SK-N-SH (cell line): ENCODE measurements around the gene HIGD1B. TPM values are rescaled to one million over a fixed set of nuclear protein-coding genes. Genes with fewer than 3 reads are reported as not detected.

Experiments used
- CTCF ChIA-PET: fragments of 300-600, 350-600 bp; formaldehyde crosslinking; extraction: SDS; loops from one replicate; lab custom pipeline; 2021; lab: Yijun Ruan, JAX
- POLR2A ChIA-PET: fragments of 350-600 bp; sonication (Branson Sonifier 250); formaldehyde crosslinking; extraction: SDS; loops from one replicate; lab custom pipeline; 2020; ENCODE audit warnings: antibody characterized with exemption, inconsistent platforms; lab: Yijun Ruan, JAX
- DNase-seq: peaks from one replicate; pipeline ENCODE4 v3.0.0; 2012
- H2AFZ ChIP-seq: fragments of 200-600 bp; sonication (generic); 2 replicates; pipeline ENCODE4 v1.8.1; 2016; ENCODE audit warnings: antibody characterized with exemption, mild to moderate bottlenecking, low read depth
- H3F3A ChIP-seq: fragments of 200-600 bp; sonication (generic); replicated peaks from 2 replicates; pipeline ENCODE3; 2016; ENCODE audit warnings: antibody characterized with exemption, mild to moderate bottlenecking; ENCODE audit not compliant: insufficient read depth
- H3K27ac ChIP-seq, 2 experiments: fragments of 200-500 bp in 1 of 2; fragments of 200-600 bp in 1 of 2; sonication (Bioruptor generic) in 1 of 2; sonication (generic), shearing (Covaris generic) in 1 of 2; 2 replicates each; pipeline versions ENCODE4 v1.5.1 to v1.6.1; 2014 to 2016; ENCODE audit warnings: low read depth in 2 of 2, inconsistent platforms in 1 of 2, low read length in 1 of 2, mild to moderate bottlenecking in 1 of 2, mixed read lengths in 1 of 2
- H3K27me3 ChIP-seq: fragments of 200-600 bp; sonication (generic), shearing (Covaris generic); 2 replicates; pipeline ENCODE4 v1.6.1; 2016; ENCODE audit warnings: mixed run types; ENCODE audit not compliant: insufficient read depth
- H3K36me3 ChIP-seq, 2 experiments: fragments of 200-500 bp in 1 of 2; fragments of 200-600 bp in 1 of 2; sonication (Bioruptor generic) in 1 of 2; sonication (generic) in 1 of 2; replicated peaks in 1 of 2; 2 replicates each; pipeline versions ENCODE3 to v1.5.1; 2014 to 2016; ENCODE audit warnings: low read length in 1 of 2, mild to moderate bottlenecking in 1 of 2; ENCODE audit not compliant: insufficient read depth in 2 of 2, control insufficient read depth in 1 of 2
- H3K4me1 ChIP-seq, 2 experiments: fragments of 200-500 bp in 1 of 2; fragments of 200-600 bp in 1 of 2; sonication (Bioruptor generic) in 1 of 2; sonication (generic), shearing (Covaris generic) in 1 of 2; 2 replicates each; pipeline versions ENCODE4 v1.5.1 to v1.6.1; 2014 to 2016; ENCODE audit warnings: low read depth in 1 of 2, low read length in 1 of 2, mixed run types in 1 of 2; ENCODE audit not compliant: insufficient read depth in 2 of 2, control insufficient read depth in 1 of 2
- H3K4me2 ChIP-seq: fragments of 200-600 bp; sonication (generic), shearing (Covaris generic); 2 replicates; pipeline ENCODE4 v1.6.1; 2017; ENCODE audit warnings: mixed run types
- H3K4me3 ChIP-seq, 2 experiments: fragments of 200-500 bp in 1 of 2; fragments of 200-600 bp in 1 of 2; sonication (Bioruptor generic) in 1 of 2; sonication (generic), shearing (Covaris generic) in 1 of 2; 2 replicates each; pipeline versions ENCODE4 v1.5.1 to v1.8.1; 2014 to 2016; ENCODE audit warnings: low read depth in 2 of 2, inconsistent platforms in 1 of 2, low read length in 1 of 2, mild to moderate bottlenecking in 1 of 2, mixed read lengths in 1 of 2, moderate library complexity in 1 of 2
- H3K79me2 ChIP-seq: fragments of 200-600 bp; sonication (generic); 2 replicates; pipeline ENCODE4 v1.8.1; 2017; ENCODE audit warnings: mild to moderate bottlenecking; ENCODE audit not compliant: insufficient read depth
- H3K9ac ChIP-seq: fragments of 200-600 bp; sonication (generic); 2 replicates; pipeline ENCODE4 v1.6.1; 2017; ENCODE audit warnings: mixed run types
- H3K9me2 ChIP-seq: fragments of 200-600 bp; sonication (generic); 2 replicates; pipeline ENCODE4 v1.6.1; 2017; ENCODE audit warnings: mixed run types
- H3K9me3 ChIP-seq: fragments of 200-600 bp; sonication (generic); 2 replicates; pipeline ENCODE4 v1.6.1; 2017; ENCODE audit warnings: mixed run types, mild to moderate bottlenecking, moderate library complexity
- H4K20me1 ChIP-seq: fragments of 200-600 bp; sonication (generic); 2 replicates; pipeline ENCODE4 v1.6.1; 2017; ENCODE audit warnings: mild to moderate bottlenecking, mixed run types; ENCODE audit not compliant: insufficient read depth
- CHD2 ChIP-seq: fragments of 150-350 bp; IDR thresholded peaks from 2 replicates; pipeline ENCODE4 v1.6.1; 2018; ENCODE audit warnings: low read length; ENCODE audit not compliant: partially characterized antibody
- ELF1 ChIP-seq: IDR thresholded peaks from 2 replicates; pipeline ENCODE4 v1.4.0; 2012
- EP300 ChIP-seq, 2 experiments: IDR thresholded peaks; 2 replicates each; pipeline versions ENCODE4 v1.4.0 to v1.6.1; 2012; ENCODE audit warnings: borderline replicate concordance in 1 of 2, low read depth in 1 of 2, low read length in 1 of 2
- FOSL2 ChIP-seq: IDR thresholded peaks from 2 replicates; pipeline ENCODE4 v1.4.0; 2012; ENCODE audit warnings: low read depth, mild to moderate bottlenecking, moderate library complexity, borderline replicate concordance
- FOXM1 ChIP-seq: IDR thresholded peaks from 2 replicates; pipeline ENCODE4 v1.4.0; 2012; ENCODE audit warnings: low read depth, mild to moderate bottlenecking
- GABPA ChIP-seq: IDR thresholded peaks from 2 replicates; pipeline ENCODE4 v1.4.0; 2012; ENCODE audit warnings: low read depth, mild to moderate bottlenecking
- GATA2 ChIP-seq: sonication (generic); formaldehyde crosslinking; IDR thresholded peaks from 2 replicates; pipeline ENCODE4 v1.5.0; 2020; ENCODE audit warnings: mild to moderate bottlenecking, missing genetic modification reagents
- RAD21 ChIP-seq: IDR thresholded peaks from 2 replicates; pipeline ENCODE4 v1.6.1; 2012; ENCODE audit warnings: mild to moderate bottlenecking, low read length
- REST ChIP-seq: IDR thresholded peaks from 2 replicates; pipeline ENCODE4 v1.6.1; 2012; ENCODE audit warnings: mild to moderate bottlenecking, low read depth, low read length, moderate library complexity
- RFX5 ChIP-seq: IDR thresholded peaks from 2 replicates; pipeline ENCODE4 v1.6.1; 2012; ENCODE audit warnings: mild to moderate bottlenecking, improper control_type of control experiment, low read length
- SIN3A ChIP-seq: IDR thresholded peaks from 2 replicates; pipeline ENCODE4 v1.6.1; 2012; ENCODE audit warnings: low read depth, mild to moderate bottlenecking, low read length, moderate library complexity, borderline replicate concordance
- ZBTB33 ChIP-seq: IDR thresholded peaks from 2 replicates; pipeline ENCODE4 v1.4.0; 2012; ENCODE audit warnings: low read depth, borderline replicate concordance
- WGBS: methylation state at CpG from one replicate; pipeline ENCODE4 v1.1.6; 2017; ENCODE audit warnings: low lambda C conversion rate; 5-methylcytosine and 5-hydroxymethylcytosine counted together
- polyA plus RNA-seq, 3 experiments: library from polyadenylated mRNA; depleted of rRNA; stranded (reverse); fragments of >200 nt; gene quantifications; 2 replicates each; pipeline ENCODE4 v1.2.3, GENCODE V29; 2012
- TF ChIP-seq, protein P1 (sequence below): fragments of 200-600 bp; sonication (generic); IDR thresholded peaks from 2 replicates; pipeline ENCODE4 v1.6.1; 2017; ENCODE audit warnings: antibody characterized with exemption, mild to moderate bottlenecking, moderate library complexity

Gene HIGD1B
- polyA plus RNA-seq, 1 of the 3 experiments (the other 2 are of a cell fraction) = not detected

GRCh38 chr17:44867841-44868240 lies 20.2 kb downstream of the HIGD1B start:
- H4K20me1 ChIP-seq = no peaks in the 10 kb centered on the region
- H3K9ac ChIP-seq = no peak overlapping the region
- peaks cover 55 to 64% of the 10 kb centered on the region in 2 experiments for H3K36me3 ChIP-seq
- H2AFZ ChIP-seq = no peak overlapping the region
- 83% methylated on average over 3 of the region's 3 CpGs for whole genome bisulfite sequencing
- H3K4me1 ChIP-seq = no peaks in the 10 kb centered on the region
- ChIA-PET CTCF (interaction anchor here (1.8 to 11.1 kb wide), 3 partner anchors 9 to 89 kb away, joined by 7 to 420 read pairs (median 117); no protein-coding TSS in a partner anchor), POLR2A (no interaction called here)
- DNase-seq = no peak
- TF ChIP-seq SIN3A (no peak), FOXM1 (no peak), EP300 (IDR thresholded peaks at IDR 0.05; ENCODE audit: borderline replicate concordance in 1 of 2, low read depth in 1 of 2, low read length in 1 of 2) (no peak), GATA2 (CRISPR knock-in tag) (no peak), GABPA (no peak), CHD2 (no peak), RAD21 (no peak), ZBTB33 (no peak), REST (no peak), RFX5 (no peak), FOSL2 (no peak), ELF1 (no peak)
- TF ChIP-seq, protein P1, sequence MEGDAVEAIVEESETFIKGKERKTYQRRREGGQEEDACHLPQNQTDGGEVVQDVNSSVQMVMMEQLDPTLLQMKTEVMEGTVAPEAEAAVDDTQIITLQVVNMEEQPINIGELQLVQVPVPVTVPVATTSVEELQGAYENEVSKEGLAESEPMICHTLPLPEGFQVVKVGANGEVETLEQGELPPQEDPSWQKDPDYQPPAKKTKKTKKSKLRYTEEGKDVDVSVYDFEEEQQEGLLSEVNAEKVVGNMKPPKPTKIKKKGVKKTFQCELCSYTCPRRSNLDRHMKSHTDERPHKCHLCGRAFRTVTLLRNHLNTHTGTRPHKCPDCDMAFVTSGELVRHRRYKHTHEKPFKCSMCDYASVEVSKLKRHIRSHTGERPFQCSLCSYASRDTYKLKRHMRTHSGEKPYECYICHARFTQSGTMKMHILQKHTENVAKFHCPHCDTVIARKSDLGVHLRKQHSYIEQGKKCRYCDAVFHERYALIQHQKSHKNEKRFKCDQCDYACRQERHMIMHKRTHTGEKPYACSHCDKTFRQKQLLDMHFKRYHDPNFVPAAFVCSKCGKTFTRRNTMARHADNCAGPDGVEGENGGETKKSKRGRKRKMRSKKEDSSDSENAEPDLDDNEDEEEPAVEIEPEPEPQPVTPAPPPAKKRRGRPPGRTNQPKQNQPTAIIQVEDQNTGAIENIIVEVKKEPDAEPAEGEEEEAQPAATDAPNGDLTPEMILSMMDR = no peak
- no peaks in the 10 kb centered on the region for H3K9me3 ChIP-seq
- H3K27ac ChIP-seq = no peak overlapping the region
- H3F3A ChIP-seq = peaks cover 21% of the 10 kb centered on the region
- H3K4me2 ChIP-seq = no peak overlapping the region
- no peaks in the 10 kb centered on the region for H3K79me2 ChIP-seq
- H3K4me3 ChIP-seq = no peak overlapping the region
- H3K9me2 ChIP-seq = no peaks in the 10 kb centered on the region
- H3K27me3 ChIP-seq = no peaks in the 10 kb centered on the region
